Mesenchymal stem cell (in vitro differentiated cells and primary cell): ENCODE measurements around the gene HSD17B3.
A peak's percentile ranks its signal among the peaks of the same experiment; 100 is the strongest.

ENCODE experiments used
- DNase-seq: peaks from one replicate; pipeline ENCODE4 v3.0.0-alpha.2; 2013
- H2AFZ ChIP-seq: one replicate; pipeline ENCODE4 v1.6.1; 2013; ENCODE audit warnings: low read depth, mild to moderate bottlenecking, control low read depth, inconsistent platforms, low read length, moderate library complexity
- H2AK5ac ChIP-seq: 2 replicates; pipeline ENCODE4 v1.6.1; 2013; ENCODE audit warnings: low read length, moderate library complexity, mild to moderate bottlenecking, inconsistent platforms; ENCODE audit not compliant: severe bottlenecking
- H2BK120ac ChIP-seq: one replicate; pipeline ENCODE4 v1.6.1; 2013; ENCODE audit warnings: low read depth, mild to moderate bottlenecking, inconsistent platforms, low read length, moderate library complexity
- H2BK12ac ChIP-seq, 2 experiments: one replicate each; pipeline ENCODE4 v1.6.1; 2013; ENCODE audit warnings: inconsistent platforms in 2 of 2, low read length in 2 of 2, mild to moderate bottlenecking in 2 of 2, moderate library complexity in 2 of 2, control low read depth in 1 of 2
- H2BK15ac ChIP-seq: one replicate; pipeline ENCODE4 v1.6.1; 2013; ENCODE audit warnings: mild to moderate bottlenecking, low read depth, inconsistent platforms; ENCODE audit not compliant: poor library complexity, severe bottlenecking
- H2BK5ac ChIP-seq: 2 replicates; pipeline ENCODE4 v1.6.1; 2013; ENCODE audit warnings: low read depth, mild to moderate bottlenecking, low read length, control low read depth, inconsistent platforms; ENCODE audit not compliant: poor library complexity, severe bottlenecking
- H3K14ac ChIP-seq, 2 experiments: one replicate each; pipeline ENCODE4 v1.6.1; 2013; ENCODE audit warnings: inconsistent platforms in 2 of 2, low read length in 2 of 2, control low read depth in 1 of 2, mild to moderate bottlenecking in 1 of 2, moderate library complexity in 1 of 2
- H3K18ac ChIP-seq, 2 experiments: one replicate each; pipeline ENCODE4 v1.6.1; 2013; ENCODE audit warnings: inconsistent platforms in 2 of 2, low read length in 2 of 2, control low read depth in 1 of 2, low read depth in 1 of 2, mild to moderate bottlenecking in 1 of 2
- H3K23ac ChIP-seq, 2 experiments: one replicate each; pipeline ENCODE4 v1.6.1; 2013; ENCODE audit warnings: inconsistent platforms in 2 of 2, low read length in 2 of 2, mild to moderate bottlenecking in 2 of 2, moderate library complexity in 2 of 2, control low read depth in 1 of 2
- H3K27ac ChIP-seq: 2 replicates; pipeline ENCODE4 v1.5.1; 2013; ENCODE audit warnings: mild to moderate bottlenecking, moderate library complexity, low read length, control low read depth, inconsistent platforms; ENCODE audit not compliant: poor library complexity, severe bottlenecking
- H3K27me3 ChIP-seq, 2 experiments: 2 replicates each; pipeline versions ENCODE4 v1.6.1 to v1.7.0; 2013; ENCODE audit warnings: low read length in 2 of 2, mild to moderate bottlenecking in 2 of 2, moderate library complexity in 2 of 2, control low read depth in 1 of 2, inconsistent platforms in 1 of 2; ENCODE audit not compliant: control insufficient read depth in 1 of 2, insufficient read depth in 1 of 2
- H3K36me3 ChIP-seq, 2 experiments: 2 replicates each; pipeline versions ENCODE4 v1.6.1 to v1.7.0; 2013; ENCODE audit warnings: low read length in 2 of 2, control low read depth in 1 of 2, inconsistent platforms in 1 of 2, low read depth in 1 of 2, mild to moderate bottlenecking in 1 of 2; ENCODE audit not compliant: insufficient read depth in 2 of 2, control insufficient read depth in 1 of 2
- H3K4ac ChIP-seq, 2 experiments: one replicate each; pipeline ENCODE4 v1.6.1; 2013; ENCODE audit warnings: inconsistent platforms in 2 of 2, low read length in 2 of 2, mild to moderate bottlenecking in 2 of 2, moderate library complexity in 2 of 2, control low read depth in 1 of 2, low read depth in 1 of 2
- H3K4me1 ChIP-seq: 2 replicates; pipeline ENCODE4 v1.6.1; 2013; ENCODE audit warnings: low read depth, low read length, control low read depth; ENCODE audit not compliant: control insufficient read depth, insufficient read depth
- H3K4me2 ChIP-seq: 2 replicates; pipeline ENCODE4 v1.6.1; 2013; ENCODE audit warnings: low read length, mild to moderate bottlenecking, inconsistent platforms; ENCODE audit not compliant: poor library complexity, severe bottlenecking
- H3K4me3 ChIP-seq, 2 experiments: 2 replicates each; pipeline versions ENCODE4 v1.5.1 to v1.7.0; 2013; ENCODE audit warnings: low read length in 2 of 2, mild to moderate bottlenecking in 2 of 2, control low read depth in 1 of 2, low read depth in 1 of 2; ENCODE audit not compliant: insufficient read depth in 1 of 2
- H3K79me1 ChIP-seq: replicated peaks from 2 replicates; pipeline ENCODE4 v1.6.1; 2013; ENCODE audit warnings: mild to moderate bottlenecking, control low read depth, low read length, inconsistent platforms; ENCODE audit not compliant: poor library complexity, severe bottlenecking
- H3K9ac ChIP-seq: 2 replicates; pipeline ENCODE4 v1.7.0; 2013; ENCODE audit warnings: mild to moderate bottlenecking, low read length, moderate library complexity
- H3K9me3 ChIP-seq: 2 replicates; pipeline ENCODE4 v1.7.0; 2013; ENCODE audit warnings: mild to moderate bottlenecking, low read length; ENCODE audit not compliant: control insufficient read depth
- H4K8ac ChIP-seq: one replicate; pipeline ENCODE4 v1.6.1; 2013; ENCODE audit warnings: inconsistent platforms, mild to moderate bottlenecking, low read length, moderate library complexity
- H4K91ac ChIP-seq: one replicate; pipeline ENCODE4 v1.6.1; 2013; ENCODE audit warnings: mild to moderate bottlenecking, low read length, inconsistent platforms
- WGBS: methylation state at CpG from one replicate; pipeline ENCODE4 v1.1.7; 2013; ENCODE audit warnings: mixed read lengths; 5-methylcytosine and 5-hydroxymethylcytosine counted together

HSD17B3 gene

DNA sequence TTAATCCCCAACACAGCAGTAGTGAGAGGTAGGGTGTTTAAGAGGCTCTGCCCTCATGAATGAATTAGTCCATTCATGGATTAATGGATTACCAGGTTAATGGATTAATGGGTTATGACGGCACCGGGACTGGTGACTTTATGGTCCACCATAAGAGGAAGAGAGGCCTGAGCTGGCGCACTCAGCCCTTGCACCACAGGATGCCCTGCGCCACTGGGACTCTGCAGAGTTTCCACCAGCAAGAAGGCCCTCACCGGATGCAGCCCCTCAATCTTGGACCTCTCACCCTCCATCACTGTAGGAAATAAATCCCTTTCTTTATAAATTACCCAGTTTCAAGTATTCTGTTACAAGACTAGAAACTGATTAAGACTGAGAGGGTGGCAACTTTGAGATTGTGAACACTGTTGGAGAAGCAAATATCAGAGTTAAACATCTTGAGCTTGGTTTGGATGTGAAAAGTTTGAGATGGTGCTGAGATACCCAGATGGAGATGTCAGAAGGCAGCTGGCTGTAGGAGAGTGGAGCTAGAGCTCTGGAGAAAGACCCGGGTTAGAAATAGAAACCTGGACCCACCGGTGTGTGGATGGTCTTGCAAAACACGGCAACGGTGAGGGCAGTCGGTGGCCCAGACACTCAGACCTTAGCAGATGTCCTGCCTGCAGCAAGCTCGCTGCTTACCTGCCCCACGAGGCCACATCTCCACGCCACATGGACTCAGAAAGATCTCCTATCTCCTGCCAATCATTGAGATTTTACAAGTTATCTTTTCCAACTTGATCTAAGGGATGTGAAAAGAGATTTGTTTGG is 98.8 kb downstream of the HSD17B3 start:
- no peak overlapping the region for H4K8ac ChIP-seq

DNA sequence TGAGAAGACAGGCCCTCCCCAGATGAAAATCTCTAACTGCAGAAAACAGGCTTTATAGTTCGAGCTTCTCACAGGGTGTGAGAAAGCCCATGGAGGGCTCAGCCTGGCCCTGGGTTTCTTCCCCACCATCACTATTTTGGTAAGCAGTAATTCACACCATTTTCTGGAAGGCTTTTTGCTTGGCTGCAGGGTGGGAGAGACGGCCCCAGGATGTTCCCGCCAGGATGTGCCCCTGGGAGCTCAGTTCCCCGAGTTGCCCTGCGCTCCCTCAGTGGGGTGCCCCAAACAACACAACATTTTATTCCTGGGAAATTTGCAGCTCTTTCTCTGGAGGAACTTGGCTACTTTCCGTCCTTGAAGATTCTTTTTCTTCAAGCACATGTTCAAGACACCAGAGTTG is 100.8 kb downstream of the HSD17B3 start:
- Histone ChIP-seq H3K23ac (no peak overlapping the region), H3K9ac (no peak overlapping the region), H3K4me1 (no peaks in the 10 kb centered on the region), H3K4me2 (no peak overlapping the region), H3K79me1 (no peaks in the 10 kb centered on the region), H2BK12ac (no peak overlapping the region), H3K14ac (no peak overlapping the region), H3K27ac (no peak overlapping the region), H3K4me3 (no peak overlapping the region), H3K27me3 (peaks cover 7 to 22% of the 10 kb centered on the region in 2 experiments), H3K4ac (no peak overlapping the region), H2BK15ac (no peak overlapping the region), H3K36me3 (no peaks in the 10 kb centered on the region), H2AFZ (no peak overlapping the region), H2AK5ac (no peak overlapping the region), H2BK5ac (no peak overlapping the region), H4K8ac (no peak overlapping the region), H3K18ac (no peak overlapping the region), H2BK120ac (no peak overlapping the region), H4K91ac (no peak overlapping the region), H3K9me3 (peaks cover 3% of the 10 kb centered on the region)
- DNase-seq, result no peak
- 78% methylated on average over 6 of the region's 6 CpGs for whole genome bisulfite sequencing

More for the DNA sequence above, 98.8 kb downstream of the HSD17B3 start:
- no peak overlapping the region for H2BK120ac ChIP-seq
- H3K4me2 ChIP-seq, result no peak overlapping the region
- no peak for DNase-seq
- H3K36me3 ChIP-seq, result no peaks in the 10 kb centered on the region
- H2BK12ac ChIP-seq, result no peak overlapping the region
- no peak overlapping the region for H2AFZ ChIP-seq
- no peak overlapping the region for H2BK15ac ChIP-seq
- H3K14ac ChIP-seq, result no peak overlapping the region
- H3K18ac ChIP-seq, result no peak overlapping the region
- H3K9ac ChIP-seq, result no peak overlapping the region
- H3K27ac ChIP-seq, result no peak overlapping the region
- no peak overlapping the region for H2AK5ac ChIP-seq
- H3K4me1 ChIP-seq, result no peaks in the 10 kb centered on the region
- H3K27me3 ChIP-seq, result peaks cover 7 to 18% of the 10 kb centered on the region in 2 experiments
- no peak overlapping the region for H4K91ac ChIP-seq
- H3K4ac ChIP-seq, result no peak overlapping the region
- no peak overlapping the region for H3K23ac ChIP-seq
- H2BK5ac ChIP-seq, result no peak overlapping the region
- H3K9me3 ChIP-seq, result peaks cover 3% of the 10 kb centered on the region
- H3K79me1 ChIP-seq, result no peaks in the 10 kb centered on the region
- WGBS, result 95% methylated on average over 9 of the region's 13 CpGs
- H3K4me3 ChIP-seq, result no peak overlapping the region

- Histone ChIP-seq H2BK120ac (no peak overlapping the region), H3K27me3 (peaks cover 10 to 22% of the 10 kb centered on the region in 2 experiments), H3K9me3 (no peaks in the 10 kb centered on the region), H2BK12ac (no peak overlapping the region), H2AFZ (no peak overlapping the region), H3K14ac (peak overlapping the region in 1 of 2 experiments; percentile 91), H3K9ac (no peak overlapping the region), H2AK5ac (no peak overlapping the region), H3K27ac (no peak overlapping the region), H3K36me3 (no peaks in the 10 kb centered on the region), H3K79me1 (no peaks in the 10 kb centered on the region), H3K4me1 (no peaks in the 10 kb centered on the region), H3K4me2 (no peak overlapping the region), H3K4ac (no peak overlapping the region), H3K18ac (peak overlapping the region in 1 of 2 experiments; percentile 55), H3K4me3 (no peak overlapping the region), H2BK15ac (no peak overlapping the region), H2BK5ac (no peak overlapping the region), H4K8ac (no peak overlapping the region), H3K23ac (no peak overlapping the region), H4K91ac (no peak overlapping the region)
- 72% methylated on average over 4 of the region's 5 CpGs for WGBS
- no peak for DNase-seq
Measured at GRCh38 chr9:96199006-96199405, 103.0 kb downstream of the HSD17B3 start.

DNA sequence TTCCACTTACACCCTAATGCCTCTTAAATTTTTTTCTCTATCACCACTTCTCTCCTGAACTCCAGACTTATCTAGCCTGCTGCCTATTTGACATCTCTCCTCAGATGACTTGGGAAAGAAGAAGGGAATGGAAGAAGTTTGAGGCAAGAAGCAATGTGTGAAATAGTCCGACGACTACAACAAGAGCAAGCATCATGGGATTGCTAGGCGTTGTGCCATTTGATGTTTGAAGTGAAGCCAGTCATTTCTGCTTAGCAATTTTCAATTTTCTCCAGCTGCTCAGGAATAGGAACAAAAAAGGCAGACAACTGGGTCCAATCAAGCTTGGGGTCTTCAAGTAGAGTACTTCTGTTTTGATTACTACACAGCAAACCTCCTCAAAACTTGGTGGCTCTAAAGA is 106.4 kb downstream of the HSD17B3 start:
- Histone ChIP-seq H4K8ac (no peak overlapping the region), H3K79me1 (no peaks in the 10 kb centered on the region), H3K23ac (no peak overlapping the region), H2BK5ac (no peak overlapping the region), H4K91ac (no peak overlapping the region), H3K4ac (no peak overlapping the region), H2BK12ac (no peak overlapping the region), H3K4me1 (no peaks in the 10 kb centered on the region), H3K4me3 (no peak overlapping the region), H3K14ac (no peak overlapping the region), H3K27ac (no peak overlapping the region), H2AFZ (no peak overlapping the region), H3K36me3 (no peaks in the 10 kb centered on the region), H3K9me3 (peaks cover 20% of the 10 kb centered on the region), H2BK120ac (no peak overlapping the region), H2BK15ac (no peak overlapping the region), H3K9ac (no peak overlapping the region), H2AK5ac (no peak overlapping the region), H3K4me2 (no peak overlapping the region), H3K18ac (no peak overlapping the region), H3K27me3 (peaks cover 7 to 13% of the 10 kb centered on the region in 2 experiments)
- WGBS, result 94% methylated on average over 3 of the region's 3 CpGs
- no peak for DNase-seq
